ENCODE measurements around the gene ELOVL5. TPM values are rescaled to one million over a fixed set of nuclear protein-coding genes. Genes with fewer than 3 reads are reported as not detected.
"Not testable (repeated sequence)": the region's sequence is repeated elsewhere in the genome, so short reads cannot be mapped to it uniquely, and the experiment has no call there.

ELOVL5 gene
- total RNA-seq, 1 donor: 94.8 TPM

DNA sequence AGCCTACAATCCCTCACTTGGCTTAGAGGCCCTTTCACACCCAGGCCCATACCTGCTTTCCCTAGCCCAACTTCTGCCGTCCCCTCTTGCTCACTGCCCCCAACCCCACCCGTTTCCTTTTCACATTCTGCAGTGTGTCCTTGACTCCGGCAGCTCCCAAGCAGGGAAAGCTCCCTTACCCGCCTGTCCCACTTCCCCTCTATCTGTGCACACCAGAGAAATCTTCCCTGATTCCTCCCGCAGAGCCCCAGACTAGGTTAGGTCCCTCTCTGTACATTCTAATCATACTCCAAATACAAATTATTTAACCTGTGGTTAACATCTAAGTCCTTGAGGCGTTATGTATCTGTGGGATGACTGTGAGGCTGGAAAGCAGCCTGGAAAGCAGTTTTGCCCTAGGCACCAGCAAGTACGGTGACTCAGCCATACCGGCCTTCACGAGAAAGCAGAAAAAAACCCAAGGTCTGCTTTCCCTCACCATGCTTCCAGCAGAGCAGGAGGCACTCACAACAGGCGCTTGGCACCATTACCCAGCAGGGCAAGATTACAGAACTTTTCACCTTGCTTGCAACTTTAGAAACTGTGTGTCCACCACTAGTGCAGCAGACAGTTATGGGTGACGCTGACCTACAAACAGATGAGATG lies 22.3 kb downstream of the ELOVL5 start:
- H3K27me3 ChIP-seq (ENCODE audit: insufficient read depth, low read length): no peaks in the 10 kb centered on the region
- peaks cover 44% of the 10 kb centered on the region for H3K4me1 ChIP-seq (ENCODE audit: insufficient read depth, low read length)
- no peaks in the 10 kb centered on the region for H3K9me3 ChIP-seq (ENCODE audit: low read depth, low read length)
- no peak overlapping the region for H3K4me3 ChIP-seq (ENCODE audit: low read length)

GRCh38 chr6:53325785-53326184 lies 23.0 kb downstream of the ELOVL5 start:
- no peak overlapping the region for H3K4me3 ChIP-seq (ENCODE audit: low read length)
- H3K4me1 ChIP-seq (ENCODE audit: insufficient read depth, low read length): peaks cover 44% of the 10 kb centered on the region

DNA sequence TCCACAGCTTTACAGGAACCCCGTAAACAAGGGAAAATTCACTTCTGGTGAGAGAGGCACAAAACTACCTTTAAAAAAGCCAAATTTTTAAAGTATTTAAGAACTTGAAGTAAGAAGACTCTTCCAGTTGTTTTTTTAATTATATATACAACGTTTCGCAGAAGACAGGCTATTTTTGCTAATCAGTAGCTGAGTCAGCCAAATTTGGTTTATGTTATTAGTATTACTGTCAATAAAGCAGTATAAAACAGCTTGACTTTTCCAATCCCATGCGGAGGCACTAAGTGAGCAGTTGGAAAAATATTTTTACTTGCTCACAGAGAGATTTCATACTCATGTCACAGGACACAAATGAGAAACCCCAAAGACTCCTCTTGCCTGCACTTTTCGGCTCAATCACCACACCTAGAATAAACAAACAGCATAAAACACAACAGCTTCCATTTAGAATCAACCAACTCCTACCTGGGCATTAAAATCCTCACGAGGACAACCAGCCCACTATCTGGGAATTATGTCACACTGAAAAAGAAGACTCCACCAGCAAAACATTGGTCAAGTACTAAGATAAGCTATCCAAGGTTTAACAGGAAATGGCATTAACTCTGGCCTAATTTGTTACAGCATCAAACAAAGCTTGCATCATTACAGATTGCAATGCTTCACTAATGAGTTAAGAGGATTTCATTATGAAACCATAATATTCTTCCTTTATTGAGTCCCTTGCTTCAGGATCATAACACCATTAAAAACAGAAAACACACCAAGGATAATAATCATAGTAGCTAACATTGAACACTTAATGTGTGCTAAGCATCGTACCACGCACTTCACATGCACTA lies 26.3 kb downstream of the ELOVL5 start:
- no peaks in the 10 kb centered on the region for H3K9me3 ChIP-seq (ENCODE audit: low read depth, low read length)
- H3K4me3 ChIP-seq (ENCODE audit: low read length): no peak overlapping the region
- peaks cover 40% of the 10 kb centered on the region for H3K4me1 ChIP-seq (ENCODE audit: insufficient read depth, low read length)
- no peaks in the 10 kb centered on the region for H3K27me3 ChIP-seq (ENCODE audit: insufficient read depth, low read length)

More at GRCh38 chr6:53325785-53326184, 23.0 kb downstream of the ELOVL5 start:
- Histone ChIP-seq H3K27me3 (ENCODE audit: insufficient read depth, low read length) (no peaks in the 10 kb centered on the region), H3K9me3 (ENCODE audit: low read depth, low read length) (no peaks in the 10 kb centered on the region)

- no peaks in the 10 kb centered on the region for H3K9me3 ChIP-seq (ENCODE audit: low read depth, low read length)
- no peaks in the 10 kb centered on the region for H3K27me3 ChIP-seq (ENCODE audit: insufficient read depth, low read length)
- peaks cover 33% of the 10 kb centered on the region for H3K4me1 ChIP-seq (ENCODE audit: insufficient read depth, low read length)
- no peak overlapping the region for H3K4me3 ChIP-seq (ENCODE audit: low read length)
Measured at GRCh38 chr6:53321701-53322100, 27.0 kb downstream of the ELOVL5 start.

GRCh38 chr6:53320964-53321363 lies 27.8 kb downstream of the ELOVL5 start:
- H3K27me3 ChIP-seq (ENCODE audit: insufficient read depth, low read length): no peaks in the 10 kb centered on the region
- no peaks in the 10 kb centered on the region for H3K9me3 ChIP-seq (ENCODE audit: low read depth, low read length)
- peaks cover 33% of the 10 kb centered on the region for H3K4me1 ChIP-seq (ENCODE audit: insufficient read depth, low read length)
- no peak overlapping the region for H3K4me3 ChIP-seq (ENCODE audit: low read length)

- Histone ChIP-seq H3K4me1 (ENCODE audit: insufficient read depth, low read length) (peaks cover 45% of the 10 kb centered on the region), H3K4me3 (ENCODE audit: low read length) (no peak overlapping the region), H3K9me3 (ENCODE audit: low read depth, low read length) (no peaks in the 10 kb centered on the region), H3K27me3 (ENCODE audit: insufficient read depth, low read length) (no peaks in the 10 kb centered on the region)
Measured at GRCh38 chr6:53318429-53318828, 30.3 kb downstream of the ELOVL5 start.

- Histone ChIP-seq H3K4me1 (ENCODE audit: insufficient read depth, low read length) (peaks cover 44% of the 10 kb centered on the region), H3K4me3 (ENCODE audit: low read length) (no peak overlapping the region), H3K9me3 (ENCODE audit: low read depth, low read length) (no peaks in the 10 kb centered on the region), H3K27me3 (ENCODE audit: insufficient read depth, low read length) (no peaks in the 10 kb centered on the region)
Measured at GRCh38 chr6:53317861-53318260, 30.9 kb downstream of the ELOVL5 start.

- not testable (repeated sequence) for H3K4me3 ChIP-seq (ENCODE audit: low read length); H3K9me3 ChIP-seq (ENCODE audit: low read depth, low read length); H3K27me3 ChIP-seq (ENCODE audit: insufficient read depth, low read length)
- peaks cover 44% of the 10 kb centered on the region for H3K4me1 ChIP-seq (ENCODE audit: insufficient read depth, low read length)
Measured at GRCh38 chr6:53317299-53317698, 31.5 kb downstream of the ELOVL5 start.

GRCh38 chr6:53316142-53316541 lies 32.6 kb downstream of the ELOVL5 start:
- H3K9me3 ChIP-seq (ENCODE audit: low read depth, low read length): no peaks in the 10 kb centered on the region
- no peaks in the 10 kb centered on the region for H3K27me3 ChIP-seq (ENCODE audit: insufficient read depth, low read length)
- H3K4me1 ChIP-seq (ENCODE audit: insufficient read depth, low read length): peaks cover 46% of the 10 kb centered on the region
- no peak overlapping the region for H3K4me3 ChIP-seq (ENCODE audit: low read length)

DNA sequence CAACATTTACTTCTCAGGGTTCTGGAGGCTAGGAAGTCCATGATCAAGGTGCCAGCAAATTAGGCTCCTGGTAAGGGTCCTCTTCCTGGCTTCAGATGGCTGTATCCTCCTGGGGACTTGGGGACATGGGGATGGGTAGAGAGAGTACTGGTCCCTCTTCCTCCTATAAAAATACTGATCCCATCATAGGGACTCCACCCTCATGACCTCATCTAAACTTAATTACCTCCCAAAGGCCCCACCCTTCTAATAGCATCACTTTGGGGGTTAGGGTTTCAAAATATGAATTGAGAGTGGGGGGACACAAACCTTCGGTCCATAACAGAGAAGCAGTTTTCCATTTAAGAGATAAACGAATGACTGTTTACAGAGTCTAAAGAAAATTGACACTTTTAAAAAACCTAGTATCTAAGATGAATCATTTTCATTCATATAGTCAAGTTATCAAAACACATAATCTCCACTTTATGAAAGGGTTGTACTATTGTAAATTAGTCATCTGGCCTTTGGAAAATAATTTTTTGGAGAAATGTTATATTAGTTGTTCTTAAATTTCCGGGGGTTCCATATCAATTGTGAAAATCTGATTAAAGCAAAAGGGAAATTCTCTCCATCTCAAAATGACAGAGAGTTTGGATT lies 33.5 kb downstream of the ELOVL5 start:
- Histone ChIP-seq H3K4me3 (ENCODE audit: low read length) (no peak overlapping the region), H3K4me1 (ENCODE audit: insufficient read depth, low read length) (peaks cover 51% of the 10 kb centered on the region), H3K27me3 (ENCODE audit: insufficient read depth, low read length) (no peaks in the 10 kb centered on the region), H3K9me3 (ENCODE audit: low read depth, low read length) (no peaks in the 10 kb centered on the region)

DNA sequence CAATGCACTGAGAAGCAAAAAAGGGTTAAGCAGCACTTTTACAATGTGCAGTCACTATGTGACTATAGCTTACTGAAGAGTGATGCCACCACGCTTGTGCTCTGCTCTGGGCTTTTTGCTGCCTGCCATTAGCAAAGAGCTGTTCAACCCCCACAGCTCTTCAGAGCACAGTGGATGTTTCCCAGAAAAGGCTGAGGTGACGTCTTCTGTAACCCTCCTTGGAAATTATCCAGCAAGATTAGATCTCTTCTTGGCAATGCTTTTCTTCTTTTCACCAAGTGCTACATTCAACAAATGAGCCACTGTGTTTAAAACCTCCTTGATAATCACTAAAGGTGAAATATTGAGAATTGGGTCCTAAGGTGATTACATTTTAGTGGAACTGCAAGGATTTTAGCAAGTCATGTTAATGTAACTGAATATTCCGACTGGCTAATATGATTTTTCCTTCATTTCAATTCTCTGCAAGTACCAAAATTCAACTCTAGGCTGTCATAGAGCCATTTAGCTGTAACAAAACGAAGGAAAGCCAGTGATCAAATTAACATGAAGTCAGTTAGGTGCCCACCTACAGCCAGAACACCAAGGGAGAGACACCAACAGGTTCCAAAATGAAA lies 34.9 kb downstream of the ELOVL5 start:
- Histone ChIP-seq H3K9me3 (ENCODE audit: low read depth, low read length) (no peaks in the 10 kb centered on the region), H3K4me1 (ENCODE audit: insufficient read depth, low read length) (peaks cover 64% of the 10 kb centered on the region), H3K27me3 (ENCODE audit: insufficient read depth, low read length) (no peaks in the 10 kb centered on the region), H3K4me3 (ENCODE audit: low read length) (no peak overlapping the region)

- peaks cover 70% of the 10 kb centered on the region for H3K4me1 ChIP-seq (ENCODE audit: insufficient read depth, low read length)
- no peaks in the 10 kb centered on the region for H3K27me3 ChIP-seq (ENCODE audit: insufficient read depth, low read length)
- no peak overlapping the region for H3K4me3 ChIP-seq (ENCODE audit: low read length)
- no peaks in the 10 kb centered on the region for H3K9me3 ChIP-seq (ENCODE audit: low read depth, low read length)
Measured at GRCh38 chr6:53312355-53312754, 36.4 kb downstream of the ELOVL5 start.

GRCh38 chr6:53311586-53311935 lies 37.2 kb downstream of the ELOVL5 start:
- peaks cover 73% of the 10 kb centered on the region for H3K4me1 ChIP-seq (ENCODE audit: insufficient read depth, low read length)
- no peaks in the 10 kb centered on the region for H3K9me3 ChIP-seq (ENCODE audit: low read depth, low read length)
- H3K4me3 ChIP-seq (ENCODE audit: low read length): no peak overlapping the region
- no peaks in the 10 kb centered on the region for H3K27me3 ChIP-seq (ENCODE audit: insufficient read depth, low read length)

GRCh38 chr6:53310771-53311585 lies 37.8 kb downstream of the ELOVL5 start:
- no peak overlapping the region for H3K4me3 ChIP-seq (ENCODE audit: low read length)
- H3K27me3 ChIP-seq (ENCODE audit: insufficient read depth, low read length): no peaks in the 10 kb centered on the region
- peaks cover 67% of the 10 kb centered on the region for H3K4me1 ChIP-seq (ENCODE audit: insufficient read depth, low read length)
- no peaks in the 10 kb centered on the region for H3K9me3 ChIP-seq (ENCODE audit: low read depth, low read length)

Measured in mononuclear cell (primary cell).